Measurements from ENCODE around the gene NAALADL2. TPM values are rescaled to one million over a fixed set of nuclear protein-coding genes. Genes with fewer than 3 reads are reported as not detected.

The NAALADL2 gene
- polyA plus RNA-seq, 3 donors = not detected

GRCh38 chr3:175735866-175736265, 876.7 kb downstream of the NAALADL2 start:
- no peaks in the 10 kb centered on the region for H3K27me3 ChIP-seq (ENCODE audit: control insufficient read depth in 2 of 2, insufficient read depth in 2 of 2, low read length in 2 of 2)
- TF ChIP-seq, protein P1, sequence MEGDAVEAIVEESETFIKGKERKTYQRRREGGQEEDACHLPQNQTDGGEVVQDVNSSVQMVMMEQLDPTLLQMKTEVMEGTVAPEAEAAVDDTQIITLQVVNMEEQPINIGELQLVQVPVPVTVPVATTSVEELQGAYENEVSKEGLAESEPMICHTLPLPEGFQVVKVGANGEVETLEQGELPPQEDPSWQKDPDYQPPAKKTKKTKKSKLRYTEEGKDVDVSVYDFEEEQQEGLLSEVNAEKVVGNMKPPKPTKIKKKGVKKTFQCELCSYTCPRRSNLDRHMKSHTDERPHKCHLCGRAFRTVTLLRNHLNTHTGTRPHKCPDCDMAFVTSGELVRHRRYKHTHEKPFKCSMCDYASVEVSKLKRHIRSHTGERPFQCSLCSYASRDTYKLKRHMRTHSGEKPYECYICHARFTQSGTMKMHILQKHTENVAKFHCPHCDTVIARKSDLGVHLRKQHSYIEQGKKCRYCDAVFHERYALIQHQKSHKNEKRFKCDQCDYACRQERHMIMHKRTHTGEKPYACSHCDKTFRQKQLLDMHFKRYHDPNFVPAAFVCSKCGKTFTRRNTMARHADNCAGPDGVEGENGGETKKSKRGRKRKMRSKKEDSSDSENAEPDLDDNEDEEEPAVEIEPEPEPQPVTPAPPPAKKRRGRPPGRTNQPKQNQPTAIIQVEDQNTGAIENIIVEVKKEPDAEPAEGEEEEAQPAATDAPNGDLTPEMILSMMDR (IDR thresholded peaks at IDR 0.05) = no peak
- H2AFZ ChIP-seq (ENCODE audit: insufficient read depth, low read depth, low read length, poor library complexity, severe bottlenecking) = no peak overlapping the region
- H4K20me1 ChIP-seq (ENCODE audit: insufficient read depth, low read length) = no peaks in the 10 kb centered on the region
- H3K79me2 ChIP-seq (ENCODE audit: insufficient read depth, low read length) = no peaks in the 10 kb centered on the region
- Mint-ChIP-seq H3K4me1 (no peaks in the 10 kb centered on the region), H3K4me3 (no peak overlapping the region), H3K27ac (no peak overlapping the region), H3K36me3 (no peaks in the 10 kb centered on the region), H3K9me3 (peaks cover 5 to 15% (median 14%) of the 10 kb centered on the region in 7 donors), H3K27me3 (ENCODE audit: low read depth in 3 of 3) (peaks cover 0 to 1% (median 0%) of the 10 kb centered on the region in 3 donors)
- no peaks in the 10 kb centered on the region for H3K4me1 ChIP-seq (ENCODE audit: control insufficient read depth in 1 of 2, insufficient read depth in 2 of 2, low read length in 2 of 2)
- WGBS (ENCODE audit: insufficient coverage) = 100% methylated on average over 1 of the region's 3 CpGs
- intact Hi-C loops (cut with micrococcal nuclease) = no loop called here
- H3K9me3 ChIP-seq (replicated peaks in 1 of 2; ENCODE audit: control insufficient read depth in 1 of 2, insufficient read depth in 1 of 2, low read length in 2 of 2) = peaks cover 5 to 11% of the 10 kb centered on the region in 2 donors
- no peak overlapping the region for H3K9ac ChIP-seq (ENCODE audit: insufficient read depth, low read length, poor library complexity, severe bottlenecking)
- DNase-seq = no peak
- no peak overlapping the region for H3K4me3 ChIP-seq (replicated peaks in 1 of 3; ENCODE audit: low read depth in 2 of 3, low read length in 3 of 3)
- H3K27ac ChIP-seq (ENCODE audit: low read depth in 1 of 2, low read length in 2 of 2) = no peak overlapping the region
- H3K36me3 ChIP-seq (replicated peaks in 1 of 2; ENCODE audit: control insufficient read depth in 1 of 2, insufficient read depth in 2 of 2, low read length in 2 of 2) = no peaks in the 10 kb centered on the region
- H3K4me2 ChIP-seq (replicated peaks; ENCODE audit: extremely low read depth, low read length, poor library complexity, severe bottlenecking) = no peak overlapping the region

DNA sequence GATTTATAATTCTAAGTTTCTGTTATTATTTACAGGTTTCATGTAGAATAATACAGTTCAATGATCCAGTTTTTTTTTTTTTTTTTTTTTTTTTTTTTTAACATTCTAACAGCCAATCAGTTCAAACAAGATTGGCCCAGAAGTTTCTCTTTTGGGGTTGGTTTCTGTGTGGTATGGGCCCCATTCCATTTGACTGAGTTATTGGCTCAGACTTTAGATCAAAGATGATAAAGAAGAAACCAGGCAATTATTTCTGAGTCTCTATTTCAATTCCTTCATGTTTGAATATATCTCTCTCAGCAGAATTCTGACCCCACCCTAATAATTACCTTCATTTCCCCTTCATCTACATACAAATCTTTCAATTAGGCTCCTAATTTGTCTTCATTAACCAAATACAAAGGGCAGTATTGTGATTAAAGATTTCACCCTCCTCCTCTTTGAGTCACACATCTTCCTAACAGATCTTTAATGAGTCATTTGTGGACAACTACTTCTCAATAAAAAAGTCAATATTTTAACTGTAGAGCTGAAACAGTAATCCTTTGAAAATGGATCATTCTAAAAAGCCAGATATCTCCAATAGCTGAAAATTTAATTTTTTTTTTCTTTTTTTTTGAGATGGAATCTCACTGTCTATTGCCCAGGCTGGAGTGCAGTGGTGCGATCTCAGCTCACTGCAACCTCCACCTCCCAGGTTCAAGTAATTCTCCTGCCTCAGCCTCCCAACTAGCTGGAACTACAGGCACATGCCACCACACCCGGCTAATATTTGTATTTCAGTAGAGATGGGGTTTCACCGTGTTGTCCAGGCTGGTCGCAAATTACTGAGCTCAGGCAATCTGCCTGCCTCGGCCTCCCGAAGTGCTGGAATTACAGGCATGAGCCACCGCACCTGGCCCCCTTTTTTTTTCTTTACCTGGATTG, 878.8 kb downstream of the NAALADL2 start:
- 95% methylated on average over 3 of the region's 7 CpGs for WGBS (ENCODE audit: insufficient coverage)
- Mint-ChIP-seq H3K4me3 (no peak overlapping the region), H3K4me1 (no peaks in the 10 kb centered on the region), H3K27ac (no peak overlapping the region), H3K36me3 (no peaks in the 10 kb centered on the region), H3K27me3 (ENCODE audit: low read depth in 3 of 3) (peaks cover 0 to 1% (median 0%) of the 10 kb centered on the region in 3 donors), H3K9me3 (peaks cover 5 to 19% (median 15%) of the 10 kb centered on the region in 7 donors)
- no peaks in the 10 kb centered on the region for H3K79me2 ChIP-seq (ENCODE audit: insufficient read depth, low read length)
- H3K27me3 ChIP-seq (ENCODE audit: control insufficient read depth in 2 of 2, insufficient read depth in 2 of 2, low read length in 2 of 2) = no peaks in the 10 kb centered on the region
- no peak for DNase-seq
- no peaks in the 10 kb centered on the region for H4K20me1 ChIP-seq (ENCODE audit: insufficient read depth, low read length)
- no peak overlapping the region for H2AFZ ChIP-seq (ENCODE audit: insufficient read depth, low read depth, low read length, poor library complexity, severe bottlenecking)
- H3K4me1 ChIP-seq (ENCODE audit: control insufficient read depth in 1 of 2, insufficient read depth in 2 of 2, low read length in 2 of 2) = no peaks in the 10 kb centered on the region
- H3K9me3 ChIP-seq (replicated peaks in 1 of 2; ENCODE audit: control insufficient read depth in 1 of 2, insufficient read depth in 1 of 2, low read length in 2 of 2) = peaks cover under 1 to 11% of the 10 kb centered on the region in 2 donors
- no peaks in the 10 kb centered on the region for H3K36me3 ChIP-seq (replicated peaks in 1 of 2; ENCODE audit: control insufficient read depth in 1 of 2, insufficient read depth in 2 of 2, low read length in 2 of 2)
- TF ChIP-seq, protein P1 (IDR thresholded peaks at IDR 0.05) = no peak
- H3K4me3 ChIP-seq (replicated peaks in 1 of 3; ENCODE audit: low read depth in 2 of 3, low read length in 3 of 3) = no peak overlapping the region
- intact Hi-C loops (cut with micrococcal nuclease) = no loop called here
- H3K4me2 ChIP-seq (replicated peaks; ENCODE audit: extremely low read depth, low read length, poor library complexity, severe bottlenecking) = no peak overlapping the region
- H3K9ac ChIP-seq (ENCODE audit: insufficient read depth, low read length, poor library complexity, severe bottlenecking) = no peak overlapping the region
- no peak overlapping the region for H3K27ac ChIP-seq (ENCODE audit: low read depth in 1 of 2, low read length in 2 of 2)

Data from CD14-positive monocyte (primary cell).